Activated naive CD4-positive, alpha-beta T cell treated with anti-CD3 and anti-CD28 coated beads, Interleukin-2, amount 50 U/mL, for 72 hours (primary cell): ENCODE measurements around the gene SNRPD3. TPM values are rescaled to one million over a fixed set of nuclear protein-coding genes. Genes with fewer than 3 reads are reported as not detected.
A peak's percentile ranks its signal among the peaks of the same experiment; 100 is the strongest.
"Not testable (repeated sequence)": the region's sequence is repeated elsewhere in the genome, so short reads cannot be mapped to it uniquely, and the experiment has no call there.

ENCODE experiments used
- ATAC-seq, 2 donors: fragments of 150-1000 bp; cut with Tn5 transposase; 2 replicates each; pipeline ENCODE4 v1.10.0; 2021; ENCODE audit warnings: mild to moderate bottlenecking in 2 of 2, moderate library complexity in 2 of 2
- DNase-seq, 2 donors: peaks; one replicate each; pipeline ENCODE4 v3.0.0; 2021 to 2022; ENCODE audit warnings: low spot score in 2 of 2
- H3K27ac Mint-ChIP-seq, 2 donors: one replicate each; pipeline ENCODE4 v1.8.0; 2022; ENCODE audit warnings: mild to moderate bottlenecking in 2 of 2, mixed read lengths in 2 of 2
- H3K36me3 Mint-ChIP-seq, 2 donors: one replicate each; pipeline ENCODE4 v1.8.0; 2022; ENCODE audit warnings: mixed read lengths in 2 of 2
- H3K9me3 Mint-ChIP-seq, 2 donors: one replicate each; pipeline ENCODE4 v1.8.0; 2022; ENCODE audit warnings: mixed read lengths in 2 of 2
- total RNA-seq, 2 donors: library from RNA; stranded (reverse); gene quantifications; one replicate each; pipeline ENCODE4 v1.2.3, GENCODE V29; 2022

SNRPD3 gene
- total RNA-seq, 2 donors from 2014 or later, result 115 to 138 TPM

DNA sequence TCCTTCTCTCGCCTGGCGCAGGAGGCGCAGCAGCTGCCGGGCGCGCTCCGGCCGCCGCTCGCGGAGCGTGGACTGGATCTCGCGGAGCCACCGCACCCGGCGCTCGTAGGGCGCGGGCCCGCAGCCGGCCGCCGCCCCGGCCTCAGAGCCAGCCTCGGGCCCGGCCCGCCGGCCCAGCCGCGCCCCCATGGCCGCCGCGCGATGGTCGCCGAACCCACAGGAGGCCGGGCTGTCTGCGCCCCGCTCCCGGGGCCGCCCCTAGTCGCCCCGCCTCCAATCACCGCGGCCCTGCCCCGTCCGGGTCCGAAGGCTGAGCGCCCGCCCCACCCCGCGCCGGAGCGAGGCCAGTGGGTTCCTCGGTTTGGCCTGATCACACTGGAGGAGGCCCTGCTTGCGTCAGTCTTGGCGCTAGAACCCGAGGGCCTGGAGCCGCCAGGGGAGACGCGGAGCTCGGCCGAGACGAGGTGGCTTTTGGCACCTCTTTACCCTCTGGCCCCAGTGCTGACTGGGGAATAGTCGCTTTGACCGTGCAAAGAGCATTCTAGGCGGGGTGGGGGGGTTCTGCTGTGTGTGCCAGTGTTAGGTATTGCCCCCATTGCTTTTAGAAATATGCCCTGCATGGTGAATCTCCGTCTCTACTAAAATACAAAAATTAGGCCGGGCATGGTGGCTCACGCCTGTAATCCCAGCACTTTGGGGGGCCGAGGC is 37.2 kb downstream of the SNRPD3 start, which contains the start of gene LRRC75B:
LRRC75B (minus strand) TSS at position 223 of the 708 bp plus-strand sequence; CDS start at position 189, 34 bp downstream.
- no peaks in the 10 kb centered on the region for H3K36me3 Mint-ChIP-seq
- peak; percentile 79 to 83 for ATAC-seq
- DNase-seq, result peak in 1 of 2 donors; percentile 56
- H3K27ac Mint-ChIP-seq, result peak within 1 kb of the TSS in 1 of 2 donors; percentile 90
- H3K9me3 Mint-ChIP-seq, result no peaks in the 10 kb centered on the region

DNA sequence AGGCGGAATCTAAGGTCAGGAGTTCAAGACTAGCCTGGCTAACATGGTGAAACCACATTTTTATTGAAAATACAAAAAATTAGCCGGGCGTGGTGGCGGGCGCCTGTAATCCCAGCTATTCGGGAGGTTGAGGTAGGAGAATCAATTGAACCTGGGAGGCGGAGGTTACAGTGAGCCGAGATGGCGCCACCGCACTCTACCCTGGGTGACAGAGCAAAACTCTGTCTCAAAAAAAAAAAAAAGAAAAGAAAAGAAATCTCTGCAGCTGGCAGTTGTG is 37.7 kb downstream of the SNRPD3 start:
- not testable (repeated sequence) for H3K36me3 Mint-ChIP-seq, H3K27ac Mint-ChIP-seq, H3K9me3 Mint-ChIP-seq, ATAC-seq, DNase-seq

DNA sequence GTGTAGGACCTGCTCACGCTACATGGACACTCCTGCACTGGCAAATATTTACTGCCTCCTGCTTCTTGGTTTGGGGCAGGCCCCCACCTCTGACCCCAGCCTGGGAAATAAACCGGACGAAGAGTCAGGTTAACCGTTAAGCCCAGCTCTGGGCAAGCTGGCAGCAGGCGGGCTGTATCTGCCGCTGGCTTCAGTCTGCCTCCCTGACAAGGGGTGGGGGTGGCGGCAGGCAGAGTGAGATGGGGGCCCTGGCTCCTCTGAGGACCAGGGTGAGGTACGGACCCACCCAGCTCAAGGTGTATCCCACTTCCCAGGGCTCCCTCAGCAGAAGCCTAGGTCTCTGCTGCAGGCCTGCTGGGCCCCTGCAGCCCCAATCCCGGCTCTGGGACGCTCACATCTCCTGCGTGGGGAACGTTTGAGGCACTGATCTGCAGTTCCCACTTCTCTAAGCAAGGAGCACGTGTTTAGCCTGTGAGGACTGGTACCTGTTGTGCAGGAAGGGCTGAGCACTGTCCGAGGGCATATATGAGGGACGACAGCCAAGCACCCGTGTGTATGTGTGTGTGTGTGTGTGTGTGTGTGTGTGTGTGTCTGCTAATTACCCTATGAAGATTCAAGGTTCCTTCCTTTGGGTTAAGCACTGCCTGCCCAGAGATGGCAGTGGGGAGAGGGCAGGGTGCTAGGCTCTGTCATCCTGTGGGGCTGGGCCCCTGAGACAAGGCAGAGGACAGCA is 38.2 kb downstream of the SNRPD3 start:
- ATAC-seq (no peak), DNase-seq (no peak)
- Mint-ChIP-seq H3K27ac (no peak overlapping the region), H3K9me3 (no peaks in the 10 kb centered on the region), H3K36me3 (no peaks in the 10 kb centered on the region)

DNA sequence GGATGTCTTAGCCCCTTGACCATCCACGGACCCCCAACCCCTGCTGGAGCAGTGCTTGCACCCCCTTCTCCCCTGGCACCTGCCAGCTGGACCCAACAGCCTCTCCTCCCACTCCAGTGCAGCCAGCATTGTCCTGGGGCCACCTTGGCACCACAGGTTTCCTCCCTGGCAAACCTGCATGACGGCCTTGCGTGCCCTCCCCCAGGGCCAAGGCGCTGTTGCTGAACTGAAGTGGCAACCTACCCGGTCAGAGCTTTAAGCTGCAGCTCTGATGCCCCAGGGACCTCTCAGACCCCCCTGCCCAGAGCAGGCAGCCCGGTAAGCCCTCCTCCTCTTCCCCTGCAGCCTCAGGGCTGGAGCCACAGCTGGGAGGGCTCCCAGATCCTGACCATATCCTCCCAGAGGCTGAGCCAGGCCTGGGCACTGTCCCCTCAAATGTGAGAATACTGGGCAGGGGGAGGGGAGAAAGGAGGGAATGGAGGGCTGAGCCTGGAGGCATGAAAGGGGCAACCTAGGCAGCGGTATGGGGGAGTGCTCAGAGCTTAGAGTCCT is 38.8 kb downstream of the SNRPD3 start:
- Mint-ChIP-seq H3K27ac (no peak overlapping the region), H3K36me3 (no peaks in the 10 kb centered on the region), H3K9me3 (no peaks in the 10 kb centered on the region)
- DNase-seq (no peak), ATAC-seq (no peak)

DNA sequence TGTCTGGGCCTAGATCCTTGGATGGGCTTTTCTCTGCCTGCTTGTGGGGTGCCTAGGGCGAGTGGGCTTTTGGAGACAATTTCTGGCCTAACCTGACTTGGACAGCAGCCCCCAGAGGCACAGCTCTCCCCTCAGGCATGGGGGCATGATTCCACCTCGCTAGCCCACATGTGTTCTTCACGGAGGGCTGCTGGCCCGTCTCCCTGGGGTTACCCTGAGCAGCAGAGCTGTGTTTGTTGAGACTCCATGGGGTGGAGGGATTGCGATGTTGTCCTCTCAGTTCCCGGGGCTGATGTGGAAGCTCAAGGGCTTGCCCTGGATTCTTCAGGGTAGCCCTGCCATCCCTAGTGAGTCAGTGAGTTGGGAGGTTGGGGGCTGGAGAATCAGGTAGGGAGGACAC is 39.4 kb downstream of the SNRPD3 start:
- Mint-ChIP-seq H3K27ac (peak overlapping the region in 1 of 2 donors; percentile 25), H3K36me3 (no peaks in the 10 kb centered on the region), H3K9me3 (no peaks in the 10 kb centered on the region)
- DNase-seq (no peak), ATAC-seq (no peak)

DNA sequence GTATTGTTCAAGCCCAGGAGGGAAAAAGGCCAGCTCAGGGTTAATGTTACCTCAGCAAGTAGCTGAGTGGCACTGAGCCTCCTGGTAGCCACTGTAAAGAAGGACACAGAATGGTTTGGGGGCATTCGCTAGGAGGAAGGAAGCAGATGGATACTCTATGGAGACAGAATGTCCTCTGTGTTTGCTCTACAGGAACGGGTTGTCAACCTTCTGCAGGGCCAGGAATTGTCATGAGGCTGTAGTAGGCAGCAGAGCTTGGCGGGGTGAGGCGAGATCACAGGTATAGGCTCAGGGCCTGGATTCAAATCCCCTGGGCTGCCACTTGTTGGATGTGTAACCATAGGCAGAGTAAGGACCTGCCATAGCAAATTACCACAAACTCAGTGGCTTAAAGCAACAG is 40.1 kb downstream of the SNRPD3 start:
- Mint-ChIP-seq H3K36me3 (no peaks in the 10 kb centered on the region), H3K27ac (no peak overlapping the region), H3K9me3 (no peaks in the 10 kb centered on the region)
- ATAC-seq (no peak), DNase-seq (no peak)

DNA sequence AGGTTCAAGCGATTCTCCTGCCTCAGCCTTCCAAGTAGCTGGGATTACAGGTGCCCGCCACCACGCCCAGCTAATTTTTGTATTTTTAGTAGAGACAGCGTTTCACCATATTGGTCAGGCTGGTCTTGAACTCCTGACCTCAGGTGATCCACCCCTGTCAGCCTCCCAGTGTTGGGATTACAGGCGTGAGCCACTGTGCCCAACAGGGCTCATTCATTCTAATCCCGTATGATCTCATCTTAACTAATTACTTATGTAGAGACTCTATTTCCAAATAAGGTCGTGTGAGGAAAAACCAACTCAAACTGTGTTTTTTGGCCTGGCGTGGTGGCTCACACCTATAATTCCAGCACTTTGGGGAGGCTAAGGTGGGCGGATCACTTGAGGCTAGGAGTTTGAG is 41.3 kb downstream of the SNRPD3 start:
- DNase-seq, H3K27ac Mint-ChIP-seq, H3K9me3 Mint-ChIP-seq, ATAC-seq, H3K36me3 Mint-ChIP-seq: not testable (repeated sequence)

DNA sequence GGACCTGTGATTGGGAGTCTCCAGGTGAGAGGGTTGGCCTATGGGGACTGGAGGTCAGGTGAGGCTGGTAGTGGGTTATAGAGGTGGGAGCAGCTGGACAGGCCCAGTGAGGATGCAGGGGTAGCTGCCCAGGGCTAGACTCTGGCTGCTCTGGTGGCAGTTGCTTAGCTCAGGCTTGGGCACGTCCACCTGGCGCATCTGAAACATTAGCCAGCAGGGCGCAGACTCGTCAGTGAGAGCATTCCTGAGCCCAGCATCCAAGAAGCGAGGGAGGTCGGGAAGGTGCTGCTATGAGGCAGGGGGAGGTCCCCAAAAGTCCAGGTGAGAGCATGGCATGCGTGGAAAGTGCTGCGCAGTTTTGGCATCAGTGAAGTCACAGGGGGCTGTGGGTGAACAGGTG is 43.7 kb downstream of the SNRPD3 start:
- H3K27ac Mint-ChIP-seq, result peak overlapping the region; percentile 22 to 40
- H3K36me3 Mint-ChIP-seq, result no peaks in the 10 kb centered on the region
- no peak for DNase-seq
- H3K9me3 Mint-ChIP-seq, result no peaks in the 10 kb centered on the region
- ATAC-seq, result no peak

DNA sequence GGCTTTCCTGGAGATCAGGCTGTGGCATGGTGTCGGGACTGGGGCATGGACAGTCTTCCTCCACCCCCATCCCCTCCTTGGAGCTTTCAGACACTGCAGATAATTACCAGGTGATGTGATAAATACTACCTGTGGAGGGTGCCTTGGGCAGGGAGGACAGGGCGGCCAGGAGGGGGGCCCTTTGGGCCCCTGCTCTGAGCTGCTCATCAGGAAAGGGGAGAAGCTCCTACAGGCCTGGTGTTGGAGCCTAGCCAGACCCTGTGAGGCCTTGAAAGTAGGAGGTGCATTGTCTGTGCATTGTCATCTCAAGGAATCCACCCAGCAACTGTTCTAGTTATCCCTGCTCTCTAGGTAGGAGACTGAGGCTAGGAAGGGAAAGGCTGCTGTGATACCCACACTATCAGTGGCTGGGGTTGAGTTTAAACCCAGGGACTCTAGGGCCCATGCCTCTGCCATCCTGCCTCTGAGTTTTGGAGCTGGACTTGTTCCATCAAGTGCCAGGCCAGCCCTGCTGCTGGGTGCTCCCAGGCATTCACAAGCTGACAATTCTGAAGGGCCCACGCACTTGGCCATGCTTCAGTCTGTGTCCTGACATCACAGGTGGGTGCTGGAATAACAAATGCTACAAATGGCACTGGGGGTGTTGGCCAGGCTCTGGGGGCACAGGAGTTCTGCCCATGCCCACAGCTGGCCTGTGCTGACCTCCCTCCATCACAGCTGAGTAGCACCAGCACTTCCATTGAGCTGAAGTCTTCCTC is 44.3 kb downstream of the SNRPD3 start:
- H3K27ac Mint-ChIP-seq, result peak overlapping the region in 1 of 2 donors; percentile 22
- not testable (repeated sequence) for DNase-seq, ATAC-seq, H3K36me3 Mint-ChIP-seq, H3K9me3 Mint-ChIP-seq

DNA sequence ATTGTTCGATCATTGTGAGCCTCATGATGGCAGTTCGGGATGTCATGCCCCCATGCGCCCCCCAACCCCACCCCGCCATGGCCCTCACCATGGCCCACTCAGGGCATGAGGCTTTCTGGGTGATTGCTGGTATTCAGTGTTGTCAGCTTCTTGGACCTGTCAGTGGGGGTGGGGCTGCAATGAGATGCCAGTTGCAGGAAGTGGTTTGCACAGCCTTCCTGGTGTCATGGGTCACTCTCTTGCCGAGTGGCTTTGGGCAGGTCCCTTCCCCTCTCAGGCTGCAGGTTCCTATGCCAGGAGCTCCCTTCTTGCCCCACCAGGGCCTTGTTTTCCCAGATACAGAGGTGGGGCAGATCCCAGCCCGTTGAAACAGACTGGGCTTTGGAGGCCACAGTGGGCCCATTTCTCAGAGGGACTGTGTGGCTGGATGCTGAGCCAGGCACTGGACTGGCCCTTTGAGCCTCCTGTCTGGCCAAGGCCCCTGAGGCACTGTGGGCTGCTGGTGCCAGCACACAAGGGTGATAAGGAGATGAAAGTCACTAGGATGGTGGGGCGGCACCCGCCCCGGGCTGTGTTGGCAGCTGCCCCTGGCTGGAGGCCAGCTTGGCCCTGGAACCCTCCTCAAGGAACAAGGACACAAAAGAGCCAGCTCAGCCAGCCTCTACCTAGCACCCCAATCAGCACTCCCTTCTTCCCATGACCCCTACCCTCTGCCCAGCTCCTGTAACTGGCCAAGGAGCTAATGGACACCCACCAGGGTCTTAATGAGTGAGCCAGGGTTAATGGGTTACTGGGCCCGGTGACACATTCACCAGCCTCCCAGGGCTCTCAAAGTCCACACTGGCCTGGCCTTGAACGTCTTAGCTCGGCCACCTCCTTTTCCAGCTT is 45.7 kb downstream of the SNRPD3 start:
- Mint-ChIP-seq H3K9me3 (no peaks in the 10 kb centered on the region), H3K27ac (peak overlapping the region in 1 of 2 donors; percentile 44), H3K36me3 (no peaks in the 10 kb centered on the region)
- ATAC-seq, result peak in 1 of 2 donors; percentile 25
- DNase-seq, result no peak

DNA sequence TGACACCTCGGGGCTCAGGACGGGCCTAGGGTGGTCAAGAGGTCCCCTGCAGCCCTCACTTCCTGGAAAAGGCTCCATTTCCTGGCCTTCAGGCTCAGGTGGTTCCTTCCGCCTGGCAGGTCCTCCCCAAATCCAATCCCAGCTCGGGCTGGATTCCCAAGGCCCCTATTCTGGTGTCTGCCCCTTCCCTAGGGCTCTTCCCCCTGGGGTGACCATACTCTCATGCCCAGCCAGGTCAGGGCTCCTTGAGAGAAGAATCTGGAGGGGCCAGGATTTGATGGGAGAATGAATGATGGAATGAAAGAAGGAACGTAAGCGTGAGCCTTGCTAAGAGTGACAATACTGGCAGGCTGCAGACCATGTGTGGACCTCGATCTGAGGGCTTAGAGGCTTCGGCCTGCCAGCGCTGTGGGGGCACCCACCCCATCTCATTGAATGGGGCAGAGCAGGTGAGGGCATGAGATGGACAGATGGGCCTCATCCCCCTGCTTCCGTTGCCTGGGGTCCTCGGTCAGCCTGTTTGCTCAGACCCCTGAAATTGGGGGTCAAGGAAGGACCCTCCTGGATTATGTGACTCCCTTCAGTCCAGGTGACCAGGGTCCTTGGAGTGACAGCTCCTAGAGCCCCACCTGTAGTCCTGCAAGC is 46.4 kb downstream of the SNRPD3 start:
- H3K36me3 Mint-ChIP-seq, H3K27ac Mint-ChIP-seq, ATAC-seq, H3K9me3 Mint-ChIP-seq, DNase-seq: not testable (repeated sequence)

DNA sequence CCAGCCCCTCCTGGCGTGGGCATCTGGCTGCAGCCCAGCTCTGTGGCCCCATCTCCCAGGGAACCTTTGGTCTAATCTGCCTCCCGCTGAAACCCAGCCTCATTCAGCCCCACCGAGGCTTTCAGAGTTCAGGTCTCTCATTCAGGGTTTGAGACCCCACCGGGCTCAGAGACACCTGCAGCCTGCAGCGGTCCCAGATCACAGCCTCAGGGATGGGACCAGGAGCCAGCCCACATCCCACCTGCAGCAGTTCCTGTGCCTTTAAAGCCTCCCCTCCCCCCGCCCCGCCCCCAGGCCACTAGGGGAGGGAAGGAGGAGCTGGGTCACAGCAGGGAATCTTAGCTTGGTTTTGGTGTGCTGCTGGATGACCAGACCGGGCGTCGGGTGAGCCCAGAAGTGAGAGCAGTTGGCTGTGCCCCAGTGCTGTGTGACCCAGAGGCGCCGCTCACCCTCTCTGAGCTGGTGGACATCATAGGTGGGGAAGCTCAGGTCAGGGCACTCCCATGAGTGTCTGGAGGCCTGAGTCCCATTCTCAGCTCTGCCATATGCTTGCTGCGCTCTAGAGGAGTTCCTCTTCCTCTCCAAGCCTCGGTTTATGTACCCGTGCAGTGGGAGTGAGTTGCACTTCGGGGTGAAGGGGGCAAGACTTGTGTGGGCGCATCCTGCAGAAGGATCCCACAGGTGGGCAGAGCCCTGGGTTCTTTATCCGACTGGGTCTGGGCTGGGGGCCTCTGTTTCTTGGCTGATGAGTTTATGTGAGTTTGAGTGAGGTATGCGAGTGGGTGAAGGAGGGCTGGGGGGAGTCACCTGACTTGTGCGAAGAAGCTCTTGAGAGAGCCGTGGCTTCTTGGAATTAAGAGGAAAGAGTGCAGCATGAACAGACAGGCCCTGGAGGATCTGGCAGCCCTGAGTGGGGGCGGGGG is 47.3 kb downstream of the SNRPD3 start, which contains the start of gene GGT1:
GGT1 (plus strand) TSS at position 347 of the 923 bp plus-strand sequence. CDS start 7,889 bp downstream, outside the sequence.
- H3K27ac Mint-ChIP-seq, result peak within 1 kb of the TSS; percentile 5 to 43
- not testable (repeated sequence) for H3K36me3 Mint-ChIP-seq, H3K9me3 Mint-ChIP-seq, ATAC-seq, DNase-seq

DNA sequence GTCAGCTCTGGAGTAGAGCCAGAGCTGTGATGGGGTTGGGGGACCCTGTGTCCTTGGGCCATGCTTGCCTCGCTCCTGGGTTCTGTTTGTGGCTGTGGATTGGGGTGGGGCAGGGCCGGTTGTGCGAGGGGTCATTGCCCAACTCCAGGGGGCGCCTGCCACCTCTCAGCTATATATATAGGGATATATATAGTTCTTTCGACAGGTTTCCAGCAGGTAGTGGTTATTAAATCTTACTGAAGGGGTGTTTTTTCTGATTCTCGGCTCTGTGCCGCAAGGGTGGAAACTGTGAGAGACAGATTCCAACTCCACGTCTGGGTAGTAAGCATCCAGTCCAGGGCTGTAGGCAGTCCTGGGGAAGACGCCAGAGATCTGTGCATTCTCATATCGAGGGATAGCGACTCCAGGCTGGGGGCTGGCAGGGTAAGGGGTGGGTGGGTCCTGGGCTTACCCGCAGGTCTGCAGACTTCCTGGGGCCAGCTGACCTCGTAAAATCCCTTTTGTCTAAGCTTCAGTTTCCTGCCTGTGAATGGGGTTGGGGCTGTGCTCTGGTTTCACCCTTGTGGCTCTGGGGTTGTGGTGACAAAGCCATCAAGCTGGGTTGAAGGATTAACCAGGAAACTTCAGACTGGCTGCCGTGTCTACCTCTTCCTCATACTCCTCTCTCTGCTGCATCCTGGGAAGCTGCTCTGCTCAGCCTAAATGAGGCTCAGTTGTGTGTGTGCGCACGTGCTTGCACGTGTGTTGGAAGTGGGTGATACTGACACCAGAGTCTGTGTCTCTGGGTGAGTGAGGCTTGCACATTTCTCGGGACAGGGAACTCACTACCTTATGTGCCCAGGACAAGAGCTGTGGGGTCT is 48.2 kb downstream of the SNRPD3 start:
- H3K27ac Mint-ChIP-seq, result peak overlapping the region; percentile 5 to 43
- peak; percentile 52 for ATAC-seq
- H3K9me3 Mint-ChIP-seq, H3K36me3 Mint-ChIP-seq: not testable (repeated sequence)
- peak in 1 of 2 donors; percentile 22 for DNase-seq

DNA sequence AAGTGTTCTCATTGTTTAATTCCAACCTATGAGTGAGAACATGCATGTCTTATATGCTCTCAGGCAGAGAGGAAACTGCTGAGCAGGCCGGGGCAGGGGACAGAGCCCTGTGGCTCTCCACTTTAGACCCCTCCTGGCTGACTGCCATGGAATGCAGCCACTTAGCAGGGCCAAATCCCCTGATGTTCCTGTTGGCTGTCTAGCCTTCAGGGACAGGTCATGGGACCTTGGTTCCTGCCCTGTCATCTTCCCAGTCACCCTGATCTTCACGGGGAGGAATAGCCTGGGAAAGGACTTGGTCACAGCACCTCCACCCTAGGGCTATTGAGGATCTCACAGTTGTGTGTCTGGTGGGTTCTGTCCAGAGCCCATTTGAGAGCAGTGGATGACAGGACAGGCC is 50.5 kb downstream of the SNRPD3 start:
- DNase-seq, H3K9me3 Mint-ChIP-seq, H3K27ac Mint-ChIP-seq, H3K36me3 Mint-ChIP-seq: not testable (repeated sequence)
- peak in 1 of 2 donors; percentile 17 for ATAC-seq
